H9 (cell line): ENCODE results near the gene ODF2. TPM values are rescaled to one million over a fixed set of nuclear protein-coding genes. Genes with fewer than 3 reads are reported as not detected.

Source experiments
- DNase-seq: peaks from one replicate; pipeline ENCODE4 v3.0.0-alpha.2; 2017
- H2AFZ ChIP-seq: one replicate; pipeline ENCODE4 v1.6.1; 2013; ENCODE audit warnings: mild to moderate bottlenecking, low read length, control low read depth, moderate library complexity
- H2AK5ac ChIP-seq: 2 replicates; pipeline ENCODE4 v1.6.1; 2013; ENCODE audit warnings: low read length, control low read depth, mixed read lengths; ENCODE audit not compliant: insufficient read length
- H2BK120ac ChIP-seq: one replicate; pipeline ENCODE4 v1.6.1; 2013; ENCODE audit warnings: low read depth, mild to moderate bottlenecking, low read length, control low read depth, inconsistent platforms; ENCODE audit not compliant: poor library complexity, severe bottlenecking
- H2BK12ac ChIP-seq: 2 replicates; pipeline ENCODE4 v1.6.1; 2013; ENCODE audit warnings: low read length, control low read depth, mixed read lengths, low read depth; ENCODE audit not compliant: insufficient read length
- H2BK15ac ChIP-seq: 2 replicates; pipeline ENCODE4 v1.6.1; 2013; ENCODE audit warnings: low read depth, low read length, control low read depth
- H2BK20ac ChIP-seq: one replicate; pipeline ENCODE4 v1.6.1; 2013; ENCODE audit warnings: low read depth, mild to moderate bottlenecking, low read length, control low read depth, inconsistent platforms; ENCODE audit not compliant: poor library complexity, severe bottlenecking
- H2BK5ac ChIP-seq: 2 replicates; pipeline ENCODE4 v1.6.1; 2013; ENCODE audit warnings: low read length, control low read depth, mixed read lengths; ENCODE audit not compliant: insufficient read length
- H3K14ac ChIP-seq: 2 replicates; pipeline ENCODE4 v1.6.1; 2013; ENCODE audit warnings: low read length, control low read depth; ENCODE audit not compliant: insufficient read depth
- H3K18ac ChIP-seq: 2 replicates; pipeline ENCODE4 v1.6.1; 2013; ENCODE audit warnings: low read depth, mild to moderate bottlenecking, mixed read lengths, low read length, control low read depth; ENCODE audit not compliant: insufficient read length
- H3K23ac ChIP-seq: 2 replicates; pipeline ENCODE4 v1.6.1; 2013; ENCODE audit warnings: low read length, control low read depth, mixed read lengths, low read depth; ENCODE audit not compliant: insufficient read length
- H3K23me2 ChIP-seq: 2 replicates; pipeline ENCODE4 v1.6.1; 2013; ENCODE audit warnings: low read depth, mild to moderate bottlenecking, mixed read lengths, low read length, control low read depth; ENCODE audit not compliant: insufficient read length, poor library complexity, severe bottlenecking
- H3K27ac ChIP-seq: 2 replicates; pipeline ENCODE4 v1.5.1; 2013; ENCODE audit warnings: low read length, control low read depth, mixed read lengths, low read depth; ENCODE audit not compliant: insufficient read length
- H3K27me3 ChIP-seq: 2 replicates; pipeline ENCODE4 v1.6.1; 2013; ENCODE audit warnings: low read length, control low read depth, inconsistent platforms; ENCODE audit not compliant: insufficient read depth
- H3K4ac ChIP-seq: 2 replicates; pipeline ENCODE4 v1.6.1; 2013; ENCODE audit warnings: low read depth, mild to moderate bottlenecking, control low read depth, inconsistent platforms, low read length, moderate library complexity
- H3K4me1 ChIP-seq: 2 replicates; pipeline ENCODE4 v1.6.1; 2013; ENCODE audit warnings: low read length, control low read depth, inconsistent platforms; ENCODE audit not compliant: insufficient read depth
- H3K4me2 ChIP-seq: 2 replicates; pipeline ENCODE4 v1.6.1; 2013; ENCODE audit warnings: low read length, control low read depth, mixed read lengths; ENCODE audit not compliant: insufficient read length, insufficient read depth
- H3K56ac ChIP-seq: 2 replicates; pipeline ENCODE4 v1.6.1; 2013; ENCODE audit warnings: low read depth, mild to moderate bottlenecking, mixed read lengths, low read length, control low read depth; ENCODE audit not compliant: insufficient read length
- H3K79me1 ChIP-seq: 2 replicates; pipeline ENCODE4 v1.6.1; 2013; ENCODE audit warnings: low read depth, mild to moderate bottlenecking, moderate library complexity, low read length, control low read depth, inconsistent platforms; ENCODE audit not compliant: insufficient read depth, poor library complexity, severe bottlenecking
- H3K79me2 ChIP-seq: 2 replicates; pipeline ENCODE4 v1.6.1; 2013; ENCODE audit warnings: low read length, control low read depth, inconsistent platforms; ENCODE audit not compliant: insufficient read depth
- H3K9ac ChIP-seq: 2 replicates; pipeline ENCODE4 v1.6.1; 2013; ENCODE audit warnings: low read length, control low read depth, mixed read lengths; ENCODE audit not compliant: insufficient read length; ENCODE audit errors: extremely low read depth
- H3K9me3 ChIP-seq: one replicate; pipeline ENCODE4 v1.6.1; 2013; ENCODE audit warnings: low read depth, low read length, inconsistent platforms; ENCODE audit not compliant: control insufficient read depth
- H3T11ph ChIP-seq: one replicate; pipeline ENCODE4 v1.6.1; 2013; ENCODE audit warnings: mild to moderate bottlenecking, low read length, control low read depth, inconsistent platforms
- H4K20me1 ChIP-seq: one replicate; pipeline ENCODE4 v1.6.1; 2013; ENCODE audit not compliant: control insufficient read depth, insufficient read length, insufficient read depth
- H4K5ac ChIP-seq: 2 replicates; pipeline ENCODE4 v1.6.1; 2013; ENCODE audit warnings: low read depth, mild to moderate bottlenecking, mixed read lengths, low read length, control low read depth; ENCODE audit not compliant: insufficient read length
- H4K8ac ChIP-seq: replicated peaks from 2 replicates; pipeline ENCODE4 v1.6.1; 2013; ENCODE audit warnings: low read length, control low read depth, mixed read lengths, low read depth; ENCODE audit not compliant: insufficient read length
- H4K91ac ChIP-seq: 2 replicates; pipeline ENCODE4 v1.6.1; 2013; ENCODE audit warnings: low read depth, mild to moderate bottlenecking, moderate library complexity, mixed read lengths, low read length, control low read depth; ENCODE audit not compliant: insufficient read length
- H3K27ac Mint-ChIP-seq, 3 experiments: 2 replicates in 2 of 3; 3 replicates in 1 of 3; pipeline ENCODE4 v1.8.0; 2020 to 2021; ENCODE audit warnings: mixed read lengths in 3 of 3, mild to moderate bottlenecking in 1 of 3, moderate library complexity in 1 of 3
- H3K27me3 Mint-ChIP-seq: 2 replicates; pipeline ENCODE4 v1.8.0; 2021; ENCODE audit warnings: low read depth, mild to moderate bottlenecking, moderate library complexity, mixed read lengths
- H3K36me3 Mint-ChIP-seq, 3 experiments: 2 replicates in 2 of 3; 3 replicates in 1 of 3; pipeline ENCODE4 v1.8.0; 2020 to 2021; ENCODE audit warnings: low read depth in 3 of 3, mixed read lengths in 3 of 3; ENCODE audit not compliant: insufficient read depth in 1 of 3
- H3K4me1 Mint-ChIP-seq, 2 experiments: 2 replicates each; pipeline ENCODE4 v1.8.0; 2020; ENCODE audit warnings: mixed read lengths in 2 of 2
- H3K4me3 Mint-ChIP-seq, 2 experiments: 2 replicates in 1 of 2; 3 replicates in 1 of 2; pipeline ENCODE4 v1.8.0; 2020 to 2021; ENCODE audit warnings: mild to moderate bottlenecking in 2 of 2, mixed read lengths in 2 of 2, moderate library complexity in 1 of 2
- H3K9me3 Mint-ChIP-seq, 2 experiments: 2 replicates in 1 of 2; 3 replicates in 1 of 2; pipeline ENCODE4 v1.8.0; 2020; ENCODE audit warnings: mild to moderate bottlenecking in 2 of 2, mixed read lengths in 2 of 2, moderate library complexity in 1 of 2
- WGBS: extraction: QIAGEN DNeasy Blood & Tissue Kit; methylation state at CpG from one replicate; pipeline ENCODE4 v1.1.7; 2013; ENCODE audit warnings: missing lambda C conversion rate, low lambda C conversion rate, mixed read lengths; ENCODE audit not compliant: insufficient read length; ENCODE audit errors: extremely low coverage; 5-methylcytosine and 5-hydroxymethylcytosine counted together
- total RNA-seq: library from RNA; stranded (reverse); gene quantifications from 2 replicates; pipeline ENCODE4 v1.2.1, GENCODE V29; 2021
- TF ChIP-seq, protein P1 (sequence below): fragments of 200-600 bp; sonication (generic); conservative IDR thresholded peaks from 3 replicates; pipeline ENCODE4 v1.8.0; 2021; ENCODE audit warnings: antibody characterized with exemption, mild to moderate bottlenecking

The ODF2 gene
- total RNA-seq, 1 experiment from 2014 or later, result 16.7 TPM

DNA sequence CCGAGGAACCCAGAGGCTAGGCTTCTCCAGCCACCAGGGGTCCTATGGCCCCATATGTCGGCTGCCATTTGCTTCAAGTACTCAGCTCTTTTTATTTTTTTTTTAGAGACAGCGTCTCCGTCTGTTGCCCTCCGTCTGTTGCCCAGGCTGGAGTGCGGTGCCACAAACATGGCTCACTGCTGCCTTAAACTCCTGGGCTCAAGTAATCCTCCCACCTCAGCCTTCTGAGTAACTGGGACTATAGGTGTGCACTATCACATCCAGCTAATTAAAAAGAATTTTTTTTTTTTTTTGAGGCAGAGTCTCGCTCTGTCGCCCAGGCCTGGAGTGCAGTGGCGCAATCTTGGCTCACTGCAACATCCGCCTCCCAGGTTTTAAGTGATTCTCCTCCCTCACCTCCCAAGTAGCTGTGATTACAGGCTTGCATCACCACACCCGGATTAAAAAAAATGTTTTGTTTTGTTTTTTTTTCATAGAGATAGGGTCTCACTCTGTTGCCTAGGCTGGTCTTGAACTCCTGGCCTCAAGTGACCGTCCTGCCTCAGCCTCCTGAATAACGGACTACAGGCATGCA, 26.2 kb upstream of the ODF2 start:
- Histone ChIP-seq H2BK120ac (no peak overlapping the region), H3K4me2 (no peak overlapping the region), H3K4me1 (no peaks in the 10 kb centered on the region), H3K27ac (no peak overlapping the region), H3K27me3 (no peaks in the 10 kb centered on the region), H3K23ac (no peak overlapping the region), H2BK15ac (no peak overlapping the region), H4K5ac (no peak overlapping the region), H3K79me1 (no peaks in the 10 kb centered on the region), H2BK20ac (no peak overlapping the region), H3K9me3 (no peaks in the 10 kb centered on the region), H4K8ac (no peak overlapping the region), H2BK12ac (no peak overlapping the region), H3K23me2 (no peaks in the 10 kb centered on the region), H3T11ph (no peak overlapping the region), H2AK5ac (no peak overlapping the region), H3K14ac (no peak overlapping the region), H2AFZ (no peak overlapping the region), H3K18ac (no peak overlapping the region), H3K79me2 (no peaks in the 10 kb centered on the region), H4K20me1 (no peaks in the 10 kb centered on the region), H3K9ac (no peak overlapping the region), H2BK5ac (no peak overlapping the region), H4K91ac (no peak overlapping the region), H3K56ac (no peak overlapping the region), H3K4ac (no peak overlapping the region)
- no CpG with 5 or more reads among the region's 13 CpGs for WGBS
- H3K4me3 Mint-ChIP-seq, result no peak overlapping the region
- H3K27ac Mint-ChIP-seq, result no peak overlapping the region
- H3K27me3 Mint-ChIP-seq, result peaks cover 5% of the 10 kb centered on the region
- no peak for DNase-seq
- no peaks in the 10 kb centered on the region for H3K36me3 Mint-ChIP-seq
- H3K9me3 Mint-ChIP-seq, result no peaks in the 10 kb centered on the region
- peaks cover 7 to 10% of the 10 kb centered on the region in 2 experiments; a peak in 3 of 4 replicates for H3K4me1 Mint-ChIP-seq
- TF ChIP-seq, protein P1, sequence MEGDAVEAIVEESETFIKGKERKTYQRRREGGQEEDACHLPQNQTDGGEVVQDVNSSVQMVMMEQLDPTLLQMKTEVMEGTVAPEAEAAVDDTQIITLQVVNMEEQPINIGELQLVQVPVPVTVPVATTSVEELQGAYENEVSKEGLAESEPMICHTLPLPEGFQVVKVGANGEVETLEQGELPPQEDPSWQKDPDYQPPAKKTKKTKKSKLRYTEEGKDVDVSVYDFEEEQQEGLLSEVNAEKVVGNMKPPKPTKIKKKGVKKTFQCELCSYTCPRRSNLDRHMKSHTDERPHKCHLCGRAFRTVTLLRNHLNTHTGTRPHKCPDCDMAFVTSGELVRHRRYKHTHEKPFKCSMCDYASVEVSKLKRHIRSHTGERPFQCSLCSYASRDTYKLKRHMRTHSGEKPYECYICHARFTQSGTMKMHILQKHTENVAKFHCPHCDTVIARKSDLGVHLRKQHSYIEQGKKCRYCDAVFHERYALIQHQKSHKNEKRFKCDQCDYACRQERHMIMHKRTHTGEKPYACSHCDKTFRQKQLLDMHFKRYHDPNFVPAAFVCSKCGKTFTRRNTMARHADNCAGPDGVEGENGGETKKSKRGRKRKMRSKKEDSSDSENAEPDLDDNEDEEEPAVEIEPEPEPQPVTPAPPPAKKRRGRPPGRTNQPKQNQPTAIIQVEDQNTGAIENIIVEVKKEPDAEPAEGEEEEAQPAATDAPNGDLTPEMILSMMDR, result 0 out of 3 replicates have a peak, but pooled peaks have one; percentile 16
